Keratinocyte (primary cell): ENCODE data around the gene PTPRD. TPM values are rescaled to one million over a fixed set of nuclear protein-coding genes. Genes with fewer than 3 reads are reported as not detected.

Experiments
- DNase-seq: peaks from one replicate; pipeline ENCODE4 v3.0.0-alpha.2; 2011; ENCODE audit warnings: low read depth, missing footprints, low spot score
- FAIRE-seq: peaks from 2 replicates; lab custom pipeline; 2011; peaks lifted over from hg19 to GRCh38; lab: Jason Lieb, UNC
- H2AFZ ChIP-seq: 2 replicates; pipeline ENCODE4 v1.6.0; 2012; ENCODE audit warnings: low read length, control low read depth, inconsistent platforms; ENCODE audit not compliant: control insufficient read depth
- H3K27ac ChIP-seq: 2 replicates; pipeline ENCODE4 v1.5.1; 2011; ENCODE audit warnings: low read length; ENCODE audit not compliant: control insufficient read depth, insufficient read depth
- H3K27me3 ChIP-seq: 3 replicates; pipeline ENCODE4 v1.6.0; 2011; ENCODE audit warnings: low read length; ENCODE audit not compliant: control insufficient read depth, insufficient read depth; ENCODE audit errors: extremely low read depth
- H3K36me3 ChIP-seq, 2 experiments: 2 replicates in 1 of 2; 3 replicates in 1 of 2; pipeline ENCODE4 v1.5.1; 2011; ENCODE audit warnings: low read length in 2 of 2, mild to moderate bottlenecking in 1 of 2; ENCODE audit not compliant: control insufficient read depth in 2 of 2, insufficient read depth in 2 of 2; ENCODE audit errors: extremely low read depth in 1 of 2
- H3K4me1 ChIP-seq: 3 replicates; pipeline ENCODE4 v1.5.1; 2011; ENCODE audit warnings: low read length; ENCODE audit not compliant: control insufficient read depth, insufficient read depth; ENCODE audit errors: extremely low read depth
- H3K4me2 ChIP-seq: 3 replicates; pipeline ENCODE4 v1.6.0; 2011; ENCODE audit warnings: low read depth, low read length; ENCODE audit not compliant: control insufficient read depth, insufficient read depth; ENCODE audit errors: extremely low read depth
- H3K4me3 ChIP-seq, 3 experiments: fragments of 200-600 bp in 1 of 3; sonication (generic) in 1 of 3; 2 replicates in 2 of 3; 3 replicates in 1 of 3; pipeline ENCODE4 v1.5.1; 2011 to 2016; ENCODE audit warnings: low read length in 3 of 3, mild to moderate bottlenecking in 3 of 3, control low read depth in 2 of 3, inconsistent platforms in 1 of 3, low read depth in 1 of 3, mixed read lengths in 1 of 3, mixed run types in 1 of 3, moderate library complexity in 1 of 3; ENCODE audit not compliant: control insufficient read depth in 2 of 3, insufficient read depth in 2 of 3; ENCODE audit errors: extremely low read depth in 1 of 3
- H3K79me2 ChIP-seq: 2 replicates; pipeline ENCODE4 v1.6.0; 2012; ENCODE audit warnings: low read length; ENCODE audit not compliant: control insufficient read depth, insufficient read depth
- H3K9ac ChIP-seq: 3 replicates; pipeline ENCODE4 v1.6.0; 2011; ENCODE audit warnings: low read length; ENCODE audit not compliant: control insufficient read depth, insufficient read depth; ENCODE audit errors: extremely low read depth
- H3K9me1 ChIP-seq: 3 replicates; pipeline ENCODE4 v1.6.0; 2011; ENCODE audit warnings: low read length; ENCODE audit not compliant: control insufficient read depth, insufficient read depth; ENCODE audit errors: extremely low read depth
- H3K9me3 ChIP-seq: 2 replicates; pipeline ENCODE4 v1.5.1; 2012; ENCODE audit warnings: low read depth, low read length; ENCODE audit not compliant: control insufficient read depth
- H4K20me1 ChIP-seq: 3 replicates; pipeline ENCODE4 v1.6.0; 2011; ENCODE audit warnings: low read length; ENCODE audit not compliant: control insufficient read depth, insufficient read depth; ENCODE audit errors: extremely low read depth
- EZH2 ChIP-seq: IDR thresholded peaks from one replicate; pipeline ENCODE4 v1.6.1; 2012; ENCODE audit warnings: inconsistent platforms, mild to moderate bottlenecking, low read length, moderate library complexity
- dilution Hi-C: fragments of 300-500 bp; cut with MboI; formaldehyde crosslinking; loops from one replicate; pipeline ENCODE4 v1.7.0; 2020; ENCODE audit warnings: low sequenced_read_pairs; ENCODE audit not compliant: extremely low pct_ligation_motif_present
- polyA plus RNA-seq, 5 experiments: library from polyadenylated mRNA; depleted of rRNA in 3 of 5; stranded (reverse) in 3 of 5; stranded (forward) in 1 of 5; unstranded in 1 of 5; fragments of >200 nt; gene quantifications; 1 replicate in 1 of 5; 2 replicates in 3 of 5; 3 replicates in 1 of 5; pipeline versions ENCODE4 v1.2.1 to v1.2.3, GENCODE V29; 2011 to 2012; ENCODE audit warnings: missing spikeins in 2 of 5, low read depth in 1 of 5, low replicate concordance in 1 of 5
- TF ChIP-seq, protein P1 (sequence below), 3 experiments: IDR thresholded peaks in 1 of 3; conservative IDR thresholded peaks in 1 of 3; optimal IDR thresholded peaks in 1 of 3; 2 replicates in 2 of 3; 3 replicates in 1 of 3; pipeline versions ENCODE3 to v1.5.1; 2011; ENCODE audit warnings: low read length in 3 of 3, mild to moderate bottlenecking in 3 of 3, moderate library complexity in 2 of 3, control low read depth in 1 of 3, inconsistent platforms in 1 of 3; ENCODE audit not compliant: insufficient read depth in 2 of 3; ENCODE audit errors: extremely low read depth in 1 of 3

Gene PTPRD
- polyA plus RNA-seq, 1 donor (not counting 4 experiments of a cell fraction or from before 2014, with no cell fraction given), result 0.10 TPM

DNA sequence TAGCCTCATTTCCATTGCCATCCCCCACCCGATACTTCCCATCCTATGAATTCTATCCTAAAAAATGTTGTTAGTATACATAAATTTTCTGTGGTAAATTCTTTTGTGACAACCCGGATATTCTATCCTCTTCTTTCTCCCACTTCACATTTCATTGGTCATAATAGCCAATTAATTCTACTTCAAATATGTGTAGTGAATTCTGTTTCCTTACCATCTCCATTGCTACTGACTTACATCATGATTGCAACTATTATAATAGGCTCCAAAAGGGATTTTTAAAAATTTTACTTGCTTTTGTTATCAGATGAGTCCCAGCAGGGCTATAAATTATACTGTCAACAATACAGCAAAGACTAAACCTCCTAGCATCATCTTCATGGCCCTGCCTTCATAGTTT, 1326.8 kb downstream of the PTPRD start:
- H3K27ac ChIP-seq, result no peak overlapping the region
- H3K79me2 ChIP-seq, result no peaks in the 10 kb centered on the region
- H3K4me1 ChIP-seq, result no peaks in the 10 kb centered on the region
- H3K4me3 ChIP-seq, result no peak overlapping the region
- no peaks in the 10 kb centered on the region for H4K20me1 ChIP-seq
- H3K9me3 ChIP-seq, result no peaks in the 10 kb centered on the region
- H3K9me1 ChIP-seq, result no peaks in the 10 kb centered on the region
- FAIRE-seq, result no peak
- H3K27me3 ChIP-seq, result no peaks in the 10 kb centered on the region
- no peak overlapping the region for H3K9ac ChIP-seq
- no peak for TF ChIP-seq EZH2
- TF ChIP-seq, protein P1, sequence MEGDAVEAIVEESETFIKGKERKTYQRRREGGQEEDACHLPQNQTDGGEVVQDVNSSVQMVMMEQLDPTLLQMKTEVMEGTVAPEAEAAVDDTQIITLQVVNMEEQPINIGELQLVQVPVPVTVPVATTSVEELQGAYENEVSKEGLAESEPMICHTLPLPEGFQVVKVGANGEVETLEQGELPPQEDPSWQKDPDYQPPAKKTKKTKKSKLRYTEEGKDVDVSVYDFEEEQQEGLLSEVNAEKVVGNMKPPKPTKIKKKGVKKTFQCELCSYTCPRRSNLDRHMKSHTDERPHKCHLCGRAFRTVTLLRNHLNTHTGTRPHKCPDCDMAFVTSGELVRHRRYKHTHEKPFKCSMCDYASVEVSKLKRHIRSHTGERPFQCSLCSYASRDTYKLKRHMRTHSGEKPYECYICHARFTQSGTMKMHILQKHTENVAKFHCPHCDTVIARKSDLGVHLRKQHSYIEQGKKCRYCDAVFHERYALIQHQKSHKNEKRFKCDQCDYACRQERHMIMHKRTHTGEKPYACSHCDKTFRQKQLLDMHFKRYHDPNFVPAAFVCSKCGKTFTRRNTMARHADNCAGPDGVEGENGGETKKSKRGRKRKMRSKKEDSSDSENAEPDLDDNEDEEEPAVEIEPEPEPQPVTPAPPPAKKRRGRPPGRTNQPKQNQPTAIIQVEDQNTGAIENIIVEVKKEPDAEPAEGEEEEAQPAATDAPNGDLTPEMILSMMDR (optimal IDR thresholded peaks at IDR 0.05 in 1 of 3, IDR thresholded peaks at IDR 0.05 in 1 of 3, conservative IDR thresholded peaks at IDR 0.05 in 1 of 3; ENCODE audit: extremely low read depth in 1 of 3, insufficient read depth in 2 of 3, low read length in 3 of 3), result no peak
- no peak overlapping the region for H2AFZ ChIP-seq
- H3K36me3 ChIP-seq, result no peaks in the 10 kb centered on the region
- dilution Hi-C loops, result no loop called here
- DNase-seq, result no peak
- no peak overlapping the region for H3K4me2 ChIP-seq

DNA sequence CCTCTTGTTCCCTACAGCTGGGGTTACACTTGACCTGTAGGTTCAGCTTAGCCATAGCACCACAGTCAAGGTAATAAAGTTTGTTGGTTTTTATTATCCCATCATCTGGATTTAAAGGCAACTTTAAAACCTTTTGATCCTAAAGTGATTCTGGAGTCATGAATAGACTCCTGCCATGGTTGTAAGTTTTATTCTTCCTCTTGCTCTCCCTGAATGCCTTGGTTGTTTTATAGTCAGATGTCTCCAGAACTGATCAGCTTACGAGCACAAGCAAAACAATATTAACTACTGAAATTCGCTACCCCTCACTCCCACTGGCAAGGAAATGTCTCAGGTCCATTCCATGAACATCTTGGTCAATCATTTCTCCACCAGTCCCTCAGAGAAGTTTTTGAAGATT, 1328.6 kb downstream of the PTPRD start:
- H3K79me2 ChIP-seq, result no peaks in the 10 kb centered on the region
- no peaks in the 10 kb centered on the region for H3K36me3 ChIP-seq
- TF ChIP-seq, protein P1 (optimal IDR thresholded peaks at IDR 0.05 in 1 of 3, IDR thresholded peaks at IDR 0.05 in 1 of 3, conservative IDR thresholded peaks at IDR 0.05 in 1 of 3; ENCODE audit: extremely low read depth in 1 of 3, insufficient read depth in 2 of 3, low read length in 3 of 3), result no peak
- TF ChIP-seq EZH2, result no peak
- no peak for DNase-seq
- dilution Hi-C loops, result no loop called here
- H3K4me2 ChIP-seq, result no peak overlapping the region
- H3K27me3 ChIP-seq, result no peaks in the 10 kb centered on the region
- FAIRE-seq, result no peak
- no peaks in the 10 kb centered on the region for H3K9me1 ChIP-seq
- H3K9me3 ChIP-seq, result no peaks in the 10 kb centered on the region
- H3K4me1 ChIP-seq, result no peaks in the 10 kb centered on the region
- H4K20me1 ChIP-seq, result no peaks in the 10 kb centered on the region
- H3K4me3 ChIP-seq, result no peak overlapping the region
- H3K9ac ChIP-seq, result no peak overlapping the region
- H3K27ac ChIP-seq, result no peak overlapping the region
- no peak overlapping the region for H2AFZ ChIP-seq
